PC-9 (cell line): ENCODE measurements around the gene RDH13. TPM values are rescaled to one million over a fixed set of nuclear protein-coding genes. Genes with fewer than 3 reads are reported as not detected.

ENCODE experiments used
- BruUV-seq: library from RNA; stranded (reverse); fragments of 400-500 nt; replicated peaks from 2 replicates; lab custom pipeline; 2021; lab: Mats Ljungman, UMichigan
- CTCF ChIA-PET: fragments of 300-600 bp; sonication (Branson Sonifier 250); formaldehyde crosslinking; loops from one replicate; lab custom pipeline; 2022; ENCODE audit warnings: antibody characterized with exemption; lab: Charles Lee
- POLR2A ChIA-PET: fragments of 300-600 bp; sonication (Branson Sonifier 250); formaldehyde crosslinking; loops from one replicate; lab custom pipeline; 2022; ENCODE audit warnings: antibody characterized with exemption; ENCODE audit not compliant: unreplicated experiment; lab: Charles Lee
- DNase-seq, 2 experiments: peaks; one replicate each; pipeline versions ENCODE4 v3.0.0 to v3.0.0-alpha.2; 2015 to 2022; ENCODE audit warnings: mixed read lengths in 1 of 2
- H2AFZ ChIP-seq: fragments of 200-600 bp; sonication (generic); 2 replicates; pipeline ENCODE4 v1.8.1; 2017; ENCODE audit warnings: antibody characterized with exemption
- H3F3A ChIP-seq: fragments of 200-600 bp; sonication (generic); 2 replicates; pipeline ENCODE4 v1.8.1; 2017; ENCODE audit warnings: antibody characterized with exemption, mild to moderate bottlenecking, low read depth; ENCODE audit not compliant: insufficient read depth
- H3K27ac ChIP-seq: fragments of 200-600 bp; sonication (generic); 2 replicates; pipeline ENCODE4 v1.6.1; 2016; ENCODE audit warnings: mixed run types
- H3K27me3 ChIP-seq: fragments of 200-600 bp; sonication (generic); 2 replicates; pipeline ENCODE4 v1.6.1; 2016; ENCODE audit warnings: low read depth, mixed run types; ENCODE audit not compliant: insufficient read depth
- H3K36me3 ChIP-seq: fragments of 200-600 bp; sonication (generic); 2 replicates; pipeline ENCODE4 v1.6.1; 2016; ENCODE audit warnings: low read depth, mixed run types
- H3K4me1 ChIP-seq: fragments of 200-600 bp; sonication (generic); replicated peaks from 2 replicates; pipeline ENCODE4 v1.6.1; 2016; ENCODE audit warnings: mixed run types; ENCODE audit not compliant: insufficient read depth
- H3K4me2 ChIP-seq: fragments of 200-600 bp; sonication (generic); 2 replicates; pipeline ENCODE4 v1.6.1; 2017; ENCODE audit warnings: mixed run types
- H3K4me3 ChIP-seq: fragments of 200-600 bp; sonication (generic); 2 replicates; pipeline ENCODE4 v1.6.1; 2016; ENCODE audit warnings: mixed run types
- H3K79me2 ChIP-seq: fragments of 200-600 bp; sonication (generic); 2 replicates; pipeline ENCODE4 v1.6.1; 2017; ENCODE audit warnings: low read depth, mixed run types
- H3K9me2 ChIP-seq: fragments of 200-600 bp; sonication (generic); 2 replicates; pipeline ENCODE4 v1.8.1; 2017; ENCODE audit warnings: mild to moderate bottlenecking; ENCODE audit not compliant: insufficient read depth
- H3K9me3 ChIP-seq: fragments of 200-600 bp; sonication (generic); 2 replicates; pipeline ENCODE4 v1.8.1; 2016; ENCODE audit warnings: low read depth; ENCODE audit not compliant: insufficient read depth
- H4K20me1 ChIP-seq: fragments of 200-600 bp; sonication (generic); 2 replicates; pipeline ENCODE4 v1.8.1; 2017; ENCODE audit not compliant: insufficient read depth
- CTCF ChIP-seq: fragments of 200-600 bp; sonication (generic); conservative IDR thresholded peaks from 2 replicates; pipeline ENCODE4 v1.6.1; 2017; ENCODE audit warnings: mixed run types, antibody characterized with exemption, mild to moderate bottlenecking, moderate library complexity
- EZH2 ChIP-seq: fragments of 200-600 bp; sonication (generic); IDR thresholded peaks from 2 replicates; pipeline ENCODE4 v1.8.0; 2017; ENCODE audit warnings: antibody characterized with exemption, low read depth
- intact Hi-C: fragments of 100-400 bp; cut with micrococcal nuclease; formaldehyde crosslinking; loops from one replicate; pipeline ENCODE4 v1.10.0; 2022; ENCODE audit not compliant: unreplicated experiment
- total RNA-seq: library from RNA; stranded (reverse); gene quantifications from 2 replicates; pipeline ENCODE4 v1.2.3, GENCODE V29; 2021

RDH13 gene
- total RNA-seq, 1 experiment from 2014 or later, result 39.8 TPM

DNA sequence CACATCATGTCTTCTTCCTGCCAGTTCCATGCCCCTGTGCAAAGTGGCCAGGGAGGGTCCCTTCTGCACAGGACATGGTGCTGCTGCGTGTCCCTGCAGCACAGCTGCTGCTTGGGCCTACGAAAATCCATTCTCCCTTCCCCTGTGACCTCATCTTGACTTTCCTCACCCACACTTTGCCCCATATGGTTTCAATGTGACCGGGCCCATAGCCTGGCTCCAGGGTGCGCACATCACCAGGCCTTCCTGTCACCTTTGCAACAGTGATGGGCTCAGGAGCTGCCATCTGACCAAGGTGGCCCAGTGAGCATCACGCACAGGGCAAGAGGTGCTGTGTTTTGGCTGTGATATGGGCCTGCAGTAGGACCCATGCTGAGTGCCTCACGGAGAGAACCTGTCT, 43.6 kb upstream of the RDH13 start:
- H3K27me3 ChIP-seq, result no peaks in the 10 kb centered on the region
- no peaks in the 10 kb centered on the region for H3K4me1 ChIP-seq
- intact Hi-C loops, result no loop called here
- H3K36me3 ChIP-seq, result peaks cover 15% of the 10 kb centered on the region
- no peaks in the 10 kb centered on the region for H3K9me3 ChIP-seq
- H3K4me3 ChIP-seq, result no peak overlapping the region
- H3K4me2 ChIP-seq, result no peak overlapping the region
- H3K79me2 ChIP-seq, result 0 out of 2 replicates have a peak, but pooled peaks cover 6% of the 10 kb centered on the region
- no peak overlapping the region for H2AFZ ChIP-seq
- TF ChIP-seq CTCF (no peak), EZH2 (no peak)
- no TSS peak for BruUV-seq
- CTCF ChIA-PET, result interaction anchor here (0.9 kb wide), 1 partner anchor 40 kb away, joined by 4 read pairs; no protein-coding TSS in a partner anchor
- POLR2A ChIA-PET, result no interaction called here
- no peak for DNase-seq
- H4K20me1 ChIP-seq, result peaks cover 9% of the 10 kb centered on the region
- no peaks in the 10 kb centered on the region; the same call in 1 of the 2 replicates for H3F3A ChIP-seq
- H3K9me2 ChIP-seq, result no peaks in the 10 kb centered on the region
- no peak overlapping the region for H3K27ac ChIP-seq

DNA sequence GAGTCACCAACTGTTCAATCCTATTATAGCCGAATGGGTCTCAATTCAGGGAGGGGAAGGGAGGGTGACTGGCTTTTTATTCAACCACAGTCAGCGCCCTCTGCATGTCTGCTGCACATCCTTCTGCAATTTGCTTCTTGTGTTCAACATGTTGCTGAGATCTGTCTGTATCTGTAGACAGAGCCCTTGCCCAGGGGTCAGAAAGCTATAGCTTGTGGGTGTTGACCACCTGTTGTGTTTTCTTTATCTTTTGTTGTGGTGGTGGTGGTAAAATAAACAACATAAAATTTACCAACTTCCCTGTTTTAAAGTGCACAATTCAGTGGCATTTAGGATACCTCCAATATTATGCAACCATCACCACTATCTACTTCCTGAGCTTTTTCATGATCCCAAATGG, 42.3 kb upstream of the RDH13 start:
- no peak overlapping the region for H2AFZ ChIP-seq

DNA sequence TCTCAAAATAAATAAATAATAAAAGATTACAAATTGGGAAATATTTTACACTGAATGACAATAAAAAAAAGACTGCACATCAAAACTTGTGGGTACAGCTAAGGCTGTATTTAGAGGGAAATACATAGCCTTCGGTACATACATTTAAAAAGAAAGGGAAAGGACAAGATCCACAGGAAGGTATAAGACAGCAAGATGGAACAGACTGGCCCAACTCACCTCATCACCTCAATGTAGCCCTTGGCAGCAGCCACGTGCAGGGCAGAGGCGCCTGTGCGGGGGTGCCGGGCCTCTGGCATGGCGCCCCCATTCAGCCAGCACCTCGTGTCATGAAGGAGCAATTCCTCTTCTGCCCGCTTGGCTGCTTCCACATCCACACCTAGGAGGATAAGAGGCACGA, 40.2 kb upstream of the RDH13 start:
- Histone ChIP-seq H3F3A (no peaks in the 10 kb centered on the region; the same call in 1 of the 2 replicates), H3K9me3 (no peaks in the 10 kb centered on the region), H2AFZ (no peak overlapping the region), H3K36me3 (peaks cover 15% of the 10 kb centered on the region; the same call in 1 of the 2 replicates), H3K4me1 (no peaks in the 10 kb centered on the region), H3K27me3 (no peaks in the 10 kb centered on the region), H3K79me2 (no peaks in the 10 kb centered on the region), H4K20me1 (no peaks in the 10 kb centered on the region; the same call in none of the 2 replicates), H3K4me2 (no peak overlapping the region), H3K9me2 (no peaks in the 10 kb centered on the region), H3K27ac (no peak overlapping the region), H3K4me3 (no peak overlapping the region)
- ChIA-PET POLR2A (no interaction called here), CTCF (no interaction called here)
- DNase-seq, result no peak
- intact Hi-C loops, result no loop called here
- BruUV-seq, result no TSS peak
- TF ChIP-seq EZH2 (no peak), CTCF (no peak)

More for the DNA sequence above, 42.3 kb upstream of the RDH13 start:
- no TSS peak for BruUV-seq
- Histone ChIP-seq H3K36me3 (peaks cover 15% of the 10 kb centered on the region; the same call in 1 of the 2 replicates), H3K4me1 (no peaks in the 10 kb centered on the region), H4K20me1 (peaks cover 7% of the 10 kb centered on the region), H3K27me3 (no peaks in the 10 kb centered on the region), H3F3A (no peaks in the 10 kb centered on the region; the same call in 1 of the 2 replicates), H3K9me2 (no peaks in the 10 kb centered on the region), H3K27ac (no peak overlapping the region), H3K9me3 (no peaks in the 10 kb centered on the region), H3K79me2 (no peaks in the 10 kb centered on the region), H3K4me3 (no peak overlapping the region), H3K4me2 (no peak overlapping the region)
- TF ChIP-seq EZH2, result no peak
- no peak for TF ChIP-seq CTCF
- DNase-seq, result no peak
- CTCF ChIA-PET, result no interaction called here
- POLR2A ChIA-PET, result interaction anchor here (0.6 kb wide), 1 partner anchor 25 kb away, joined by 7 read pairs; no protein-coding TSS in a partner anchor
- intact Hi-C loops, result no loop called here
